Fibroblast of lung (primary cell): ENCODE measurements around the gene INPP5A. TPM values are rescaled to one million over a fixed set of nuclear protein-coding genes. Genes with fewer than 3 reads are reported as not detected.

Source experiments
- DNase-seq, 2 donors: peaks; one replicate each; pipeline versions ENCODE4 v3.0.0 to v3.0.0-alpha.2; 2010; ENCODE audit warnings: low read depth in 2 of 2
- H2AFZ ChIP-seq: 2 replicates; pipeline ENCODE4 v1.5.1; 2012; ENCODE audit warnings: low read length, control low read depth, inconsistent platforms
- H3K27ac ChIP-seq: 2 replicates; pipeline ENCODE4 v1.5.1; 2011; ENCODE audit warnings: low read length, control low read depth; ENCODE audit not compliant: insufficient read depth
- H3K27me3 ChIP-seq: 2 replicates; pipeline ENCODE4 v1.5.1; 2011; ENCODE audit warnings: mild to moderate bottlenecking, low read length; ENCODE audit not compliant: control insufficient read depth, insufficient read depth
- H3K36me3 ChIP-seq: 2 replicates; pipeline ENCODE4 v1.5.1; 2011; ENCODE audit warnings: low read length; ENCODE audit not compliant: control insufficient read depth, insufficient read depth
- H3K4me1 ChIP-seq: 2 replicates; pipeline ENCODE4 v1.5.1; 2011; ENCODE audit warnings: low read length; ENCODE audit not compliant: control insufficient read depth, insufficient read depth; ENCODE audit errors: extremely low read depth
- H3K4me2 ChIP-seq: 2 replicates; pipeline ENCODE4 v1.5.1; 2011; ENCODE audit warnings: low read length, control low read depth; ENCODE audit not compliant: insufficient read depth; ENCODE audit errors: extremely low read depth
- H3K4me3 ChIP-seq, 4 experiments: fragments of 200-600 bp in 1 of 4; sonication (generic) in 1 of 4; replicated peaks in 1 of 4; 2 replicates each; pipeline ENCODE4 v1.5.1; 2011 to 2016; ENCODE audit warnings: low read length in 4 of 4, low read depth in 3 of 4, mild to moderate bottlenecking in 3 of 4, control low read depth in 2 of 4, inconsistent platforms in 1 of 4, mixed read lengths in 1 of 4; ENCODE audit not compliant: insufficient read depth in 1 of 4; ENCODE audit errors: control extremely low read depth in 1 of 4
- H3K79me2 ChIP-seq: 2 replicates; pipeline ENCODE4 v1.5.1; 2012; ENCODE audit warnings: mild to moderate bottlenecking, low read length, inconsistent platforms; ENCODE audit not compliant: control insufficient read depth, insufficient read depth
- H3K9ac ChIP-seq: 2 replicates; pipeline ENCODE4 v1.5.1; 2011; ENCODE audit warnings: mild to moderate bottlenecking, low read length, control low read depth; ENCODE audit not compliant: insufficient read depth
- H3K9me3 ChIP-seq: 2 replicates; pipeline ENCODE4 v1.5.1; 2012; ENCODE audit warnings: low read depth, low read length; ENCODE audit not compliant: control insufficient read depth, insufficient read depth
- H4K20me1 ChIP-seq: 2 replicates; pipeline ENCODE4 v1.5.1; 2011; ENCODE audit warnings: low read length; ENCODE audit not compliant: control insufficient read depth, insufficient read depth; ENCODE audit errors: extremely low read depth
- EZH2 ChIP-seq: IDR thresholded peaks from 2 replicates; pipeline ENCODE4 v1.5.1; 2012; ENCODE audit warnings: low read length, control low read depth, mild to moderate bottlenecking; ENCODE audit errors: missing control alignments
- polyA plus RNA-seq, 2 donors: library from polyadenylated mRNA; depleted of rRNA in 1 of 2; stranded (reverse) in 1 of 2; unstranded in 1 of 2; fragments of >200 nt; gene quantifications; 2 replicates each; pipeline ENCODE4 v1.2.1, GENCODE V29; 2011 to 2012; ENCODE audit warnings: missing spikeins in 1 of 2
- total RNA-seq: library from RNA; depleted of rRNA; stranded (reverse); fragments of >200 nt; gene quantifications from 2 replicates; pipeline ENCODE4 v1.2.1, GENCODE V29; 2014
- TF ChIP-seq, protein P1 (sequence below), 2 donors: IDR thresholded peaks in 1 of 2; conservative IDR thresholded peaks in 1 of 2; 1 replicate in 1 of 2; 2 replicates in 1 of 2; pipeline ENCODE4 v1.5.1; 2011 to 2012; ENCODE audit warnings: low read length in 2 of 2, control low read depth in 1 of 2, inconsistent platforms in 1 of 2, low read depth in 1 of 2, mild to moderate bottlenecking in 1 of 2

INPP5A gene
- total and polyA plus RNA-seq, 2 donors (not counting 1 experiment from before 2014, with no cell fraction given), result 24.6 to 39.9 TPM

DNA sequence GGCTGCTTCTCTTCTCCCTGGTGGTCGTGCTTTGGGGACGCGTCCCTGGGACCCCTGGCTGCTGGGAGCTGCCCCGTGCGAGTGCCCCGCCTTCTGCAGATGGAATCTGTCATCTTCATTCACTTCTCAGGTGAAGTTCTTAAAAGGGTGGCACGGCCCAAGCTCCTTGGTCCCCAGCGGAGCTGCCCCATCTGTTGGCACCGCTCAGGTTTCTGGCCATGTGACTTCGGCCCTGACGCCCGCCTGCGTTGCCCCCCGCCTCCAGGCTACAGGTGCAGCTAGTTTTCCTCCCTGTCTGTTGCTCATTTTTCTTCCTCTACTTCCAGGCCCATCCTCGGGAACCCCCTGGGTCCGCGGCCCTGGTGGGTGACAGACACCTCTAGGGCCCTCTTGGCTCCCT is 255.2 kb downstream of the INPP5A start:
- Histone ChIP-seq H3K9me3 (no peaks in the 10 kb centered on the region), H3K4me3 (no peak overlapping the region), H2AFZ (no peak overlapping the region), H3K79me2 (no peaks in the 10 kb centered on the region), H3K9ac (no peak overlapping the region), H3K27ac (no peak overlapping the region), H3K36me3 (no peaks in the 10 kb centered on the region), H3K4me2 (no peak overlapping the region), H3K4me1 (no peaks in the 10 kb centered on the region), H4K20me1 (no peaks in the 10 kb centered on the region), H3K27me3 (peaks cover 12% of the 10 kb centered on the region)
- no peak for TF ChIP-seq EZH2
- TF ChIP-seq, protein P1, sequence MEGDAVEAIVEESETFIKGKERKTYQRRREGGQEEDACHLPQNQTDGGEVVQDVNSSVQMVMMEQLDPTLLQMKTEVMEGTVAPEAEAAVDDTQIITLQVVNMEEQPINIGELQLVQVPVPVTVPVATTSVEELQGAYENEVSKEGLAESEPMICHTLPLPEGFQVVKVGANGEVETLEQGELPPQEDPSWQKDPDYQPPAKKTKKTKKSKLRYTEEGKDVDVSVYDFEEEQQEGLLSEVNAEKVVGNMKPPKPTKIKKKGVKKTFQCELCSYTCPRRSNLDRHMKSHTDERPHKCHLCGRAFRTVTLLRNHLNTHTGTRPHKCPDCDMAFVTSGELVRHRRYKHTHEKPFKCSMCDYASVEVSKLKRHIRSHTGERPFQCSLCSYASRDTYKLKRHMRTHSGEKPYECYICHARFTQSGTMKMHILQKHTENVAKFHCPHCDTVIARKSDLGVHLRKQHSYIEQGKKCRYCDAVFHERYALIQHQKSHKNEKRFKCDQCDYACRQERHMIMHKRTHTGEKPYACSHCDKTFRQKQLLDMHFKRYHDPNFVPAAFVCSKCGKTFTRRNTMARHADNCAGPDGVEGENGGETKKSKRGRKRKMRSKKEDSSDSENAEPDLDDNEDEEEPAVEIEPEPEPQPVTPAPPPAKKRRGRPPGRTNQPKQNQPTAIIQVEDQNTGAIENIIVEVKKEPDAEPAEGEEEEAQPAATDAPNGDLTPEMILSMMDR (conservative IDR thresholded peaks at IDR 0.05 in 1 of 2, IDR thresholded peaks at IDR 0.05 in 1 of 2; ENCODE audit: low read depth in 1 of 2, low read length in 2 of 2), result no peak
- DNase-seq, result no peak

DNA sequence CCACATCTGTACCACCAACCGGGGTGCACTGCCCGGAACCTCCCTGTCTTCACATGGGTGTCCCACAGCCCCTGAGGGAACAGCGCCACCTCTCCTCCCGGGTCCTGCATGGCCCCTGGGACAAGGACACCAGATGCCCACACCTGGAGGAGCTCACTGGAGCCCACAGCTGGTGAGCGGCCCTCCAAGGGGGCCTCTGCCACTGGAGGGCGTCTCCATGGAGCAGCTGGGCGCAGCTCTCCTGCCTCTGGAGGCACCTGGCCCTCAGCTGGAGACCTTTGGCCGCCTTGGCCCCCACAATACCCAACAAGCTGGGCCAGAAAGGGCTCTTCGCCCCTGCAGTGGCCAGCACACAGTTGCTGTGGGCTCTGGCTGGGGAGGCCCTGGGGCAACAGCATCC is 255.6 kb downstream of the INPP5A start:
- no peak overlapping the region for H3K4me3 ChIP-seq
- no peak overlapping the region for H2AFZ ChIP-seq
- no peak for TF ChIP-seq EZH2
- TF ChIP-seq, protein P1 (conservative IDR thresholded peaks at IDR 0.05 in 1 of 2, IDR thresholded peaks at IDR 0.05 in 1 of 2; ENCODE audit: low read depth in 1 of 2, low read length in 2 of 2), result no peak
- no peak for DNase-seq
- no peaks in the 10 kb centered on the region for H3K79me2 ChIP-seq
- no peak overlapping the region for H3K27ac ChIP-seq
- H3K4me2 ChIP-seq, result no peak overlapping the region
- H4K20me1 ChIP-seq, result no peaks in the 10 kb centered on the region
- peaks cover 8% of the 10 kb centered on the region for H3K27me3 ChIP-seq
- no peaks in the 10 kb centered on the region for H3K4me1 ChIP-seq
- no peak overlapping the region for H3K9ac ChIP-seq
- H3K9me3 ChIP-seq, result no peaks in the 10 kb centered on the region
- no peaks in the 10 kb centered on the region for H3K36me3 ChIP-seq

DNA sequence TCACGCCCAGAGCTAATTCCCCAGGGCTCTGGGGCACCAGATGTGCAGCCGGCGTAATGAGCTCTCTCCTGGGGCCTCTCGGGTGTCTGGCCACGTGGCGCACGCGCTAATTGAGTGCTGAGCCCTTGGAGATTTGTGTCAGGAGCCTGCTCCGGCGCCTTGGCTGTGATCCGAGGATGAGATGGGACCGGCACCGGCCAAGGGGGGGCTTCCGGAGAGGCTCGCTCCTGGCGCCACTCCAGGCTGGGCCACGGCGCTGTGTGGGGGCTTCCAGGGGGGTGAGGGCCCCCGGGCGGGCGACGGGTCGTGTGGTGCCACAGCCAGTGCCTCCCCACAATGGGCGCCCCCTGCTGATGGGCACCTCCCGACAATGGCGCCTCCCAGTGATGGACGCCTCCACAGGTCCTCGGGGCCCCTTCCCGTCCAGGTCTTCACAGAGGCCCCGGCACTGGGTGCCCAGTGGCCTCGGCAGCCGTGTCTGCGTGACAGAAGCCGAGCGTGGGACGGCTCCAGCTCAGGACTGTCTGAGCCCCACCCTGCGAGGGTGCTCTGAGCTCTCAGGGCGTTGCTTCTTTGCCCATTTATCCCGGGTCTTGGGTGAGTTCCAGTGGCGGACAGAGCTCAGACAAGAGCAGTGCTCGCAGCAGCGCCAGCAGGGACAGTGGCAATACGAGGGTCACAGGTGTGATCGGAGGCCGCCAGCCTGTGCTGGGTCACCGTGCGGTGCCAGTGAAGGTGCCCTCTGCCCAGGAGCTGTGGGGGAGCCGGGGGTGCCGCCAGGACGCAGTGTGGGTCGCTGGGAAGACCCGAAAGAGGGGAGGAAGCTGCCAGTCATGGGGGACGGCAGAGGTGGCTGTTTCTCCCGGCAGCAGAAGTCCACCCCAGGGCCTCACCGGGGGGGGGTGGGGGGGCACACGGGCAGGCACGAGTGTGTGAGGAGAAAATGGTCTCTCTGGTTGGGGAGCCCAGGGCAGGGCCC is 256.6 kb downstream of the INPP5A start:
- TF ChIP-seq, protein P1 (conservative IDR thresholded peaks at IDR 0.05 in 1 of 2, IDR thresholded peaks at IDR 0.05 in 1 of 2; ENCODE audit: low read depth in 1 of 2, low read length in 2 of 2), result no peak
- H3K27me3 ChIP-seq, result no peaks in the 10 kb centered on the region
- no peak overlapping the region for H3K4me2 ChIP-seq
- H3K36me3 ChIP-seq, result no peaks in the 10 kb centered on the region
- no peak overlapping the region for H2AFZ ChIP-seq
- no peaks in the 10 kb centered on the region for H3K9me3 ChIP-seq
- no peak for DNase-seq
- H3K9ac ChIP-seq, result no peak overlapping the region
- no peaks in the 10 kb centered on the region for H4K20me1 ChIP-seq
- H3K79me2 ChIP-seq, result no peaks in the 10 kb centered on the region
- H3K4me1 ChIP-seq, result no peaks in the 10 kb centered on the region
- no peak overlapping the region for H3K4me3 ChIP-seq
- H3K27ac ChIP-seq, result no peak overlapping the region
